Upper lobe of left lung (tissue), 6 donors: Measurements from ENCODE around the gene ANXA2. TPM values are rescaled to one million over a fixed set of nuclear protein-coding genes. Genes with fewer than 3 reads are reported as not detected.

Source experiments
- ATAC-seq, 2 donors: fragments of 200-7000 bp; cut with Tn5 transposase; one replicate each; pipeline ENCODE4 v1.9.1; 2022; ENCODE audit warnings: mild to moderate bottlenecking in 2 of 2, moderate library complexity in 2 of 2; ENCODE audit not compliant: low FRiP score in 2 of 2
- DNase-seq, 2 donors: peaks; one replicate each; pipeline ENCODE4 v3.0.0-alpha.2; 2019 to 2020
- H3K27ac ChIP-seq, 4 donors: fragments of 200-600 bp; sonication (generic); one replicate each; pipeline ENCODE4 v1.5.1; 2016 to 2019
- H3K27me3 ChIP-seq, 4 donors: fragments of 200-600 bp; sonication (generic); one replicate each; pipeline ENCODE4 v1.5.1; 2017 to 2019
- H3K36me3 ChIP-seq, 4 donors: fragments of 200-600 bp; sonication (generic); one replicate each; pipeline ENCODE4 v1.5.1; 2016 to 2019
- H3K4me1 ChIP-seq, 4 donors: fragments of 200-600 bp; sonication (generic); one replicate each; pipeline ENCODE4 v1.5.1; 2018 to 2019
- H3K4me3 ChIP-seq, 4 donors: fragments of 200-600 bp; sonication (generic); one replicate each; pipeline ENCODE4 v1.5.1; 2017 to 2019; ENCODE audit warnings: mild to moderate bottlenecking in 2 of 4, moderate library complexity in 1 of 4
- H3K9me3 ChIP-seq, 4 donors: fragments of 200-600 bp; sonication (generic); one replicate each; pipeline ENCODE4 v1.5.1; 2018 to 2019
- CTCF ChIP-seq, 6 experiments: fragments of 450-650 bp in 4 of 6; fragments of 200-600 bp in 2 of 6; sonication (generic) in 2 of 6; IDR thresholded peaks; one replicate each; pipeline ENCODE4 v1.5.1; 2016 to 2019; ENCODE audit warnings: antibody characterized with exemption in 6 of 6
- EP300 ChIP-seq, 4 donors: sonication (generic); formaldehyde crosslinking; IDR thresholded peaks; one replicate each; pipeline ENCODE4 v1.5.1; 2017; ENCODE audit warnings: antibody characterized with exemption in 4 of 4, control low read depth in 2 of 4
- POLR2A ChIP-seq, 4 donors: fragments of 450-650 bp; IDR thresholded peaks; one replicate each; pipeline ENCODE4 v1.5.1; 2016 to 2017; ENCODE audit warnings: antibody characterized with exemption in 4 of 4, mild to moderate bottlenecking in 2 of 4
- POLR2AphosphoS5 ChIP-seq, 2 donors: sonication (generic); formaldehyde crosslinking; IDR thresholded peaks; one replicate each; pipeline ENCODE4 v1.5.1; 2017; ENCODE audit warnings: antibody characterized with exemption in 2 of 2
- WGBS, 2 donors: methylation state at CpG; one replicate each; pipeline ENCODE4 v1.1.5; 2017 to 2018; 5-methylcytosine and 5-hydroxymethylcytosine counted together
- total RNA-seq, 6 donors: library from RNA; depleted of rRNA in 4 of 6; stranded (reverse); fragments of >200 nt in 4 of 6; gene quantifications; one replicate each; pipeline versions ENCODE4 v1.1.0 to v1.2.1, GENCODE V29; 2016 to 2021
- donor health status: DM: no; HTN: no; CAD: no; lungs with moderate emphysema.
- donor health status: DM: no; HTN: yes; CAD: no; lungs with severe emphysema.

ANXA2 gene
- total RNA-seq, 6 donors from 2014 or later = 394 to 1,774 (median 1,094) TPM

DNA sequence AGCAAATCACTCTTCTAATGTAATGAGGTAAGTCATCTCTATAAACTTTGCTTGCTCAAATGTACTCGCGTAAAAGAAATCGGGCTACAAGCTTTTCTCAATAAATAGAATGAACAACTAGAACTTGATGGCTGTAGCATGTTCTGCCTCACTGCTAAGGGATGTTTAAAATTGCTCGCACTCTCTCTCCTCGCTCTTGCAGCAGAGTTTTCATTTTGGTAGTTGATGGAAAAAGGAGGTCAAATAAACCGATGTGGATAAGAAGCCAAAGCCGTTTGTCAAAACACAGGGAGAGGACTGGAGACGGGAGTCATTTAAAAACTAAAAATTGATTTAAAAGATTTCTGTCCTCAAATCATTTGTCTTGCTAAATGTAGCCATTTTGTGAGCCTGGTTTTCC is 53.3 kb downstream of the ANXA2 start:
- H3K9me3 ChIP-seq = no peaks in the 10 kb centered on the region
- no peak overlapping the region for H3K4me3 ChIP-seq
- H3K27me3 ChIP-seq = no peaks in the 10 kb centered on the region
- no peak overlapping the region for H3K27ac ChIP-seq
- DNase-seq (no peak), ATAC-seq (no peak)
- H3K36me3 ChIP-seq = peaks cover 16 to 45% (median 38%) of the 10 kb centered on the region in 4 donors
- WGBS, 2 donors = 81 to 89% methylated on average over 8 of the region's 8 CpGs
- TF ChIP-seq POLR2A (IDR thresholded peaks at IDR 0.05) (no peak), POLR2AphosphoS5 (IDR thresholded peaks at IDR 0.05) (no peak), EP300 (IDR thresholded peaks at IDR 0.05) (no peak), CTCF (IDR thresholded peaks at IDR 0.05) (no peak)
- H3K4me1 ChIP-seq = no peaks in the 10 kb centered on the region

GRCh38 chr15:60343221-60343970 is 54.4 kb downstream of the ANXA2 start:
- Histone ChIP-seq H3K4me3 (no peak overlapping the region), H3K36me3 (peaks cover 16 to 35% (median 30%) of the 10 kb centered on the region in 4 donors), H3K9me3 (no peaks in the 10 kb centered on the region), H3K27ac (no peak overlapping the region), H3K4me1 (no peaks in the 10 kb centered on the region), H3K27me3 (no peaks in the 10 kb centered on the region)
- DNase-seq (no peak), ATAC-seq (no peak)
- no peak for TF ChIP-seq POLR2AphosphoS5 (IDR thresholded peaks at IDR 0.05)
- no peak for TF ChIP-seq POLR2A (IDR thresholded peaks at IDR 0.05)
- TF ChIP-seq CTCF (IDR thresholded peaks at IDR 0.05) = no peak
- TF ChIP-seq EP300 (IDR thresholded peaks at IDR 0.05) = no peak
- WGBS, 2 donors = 58 to 84% methylated on average over 5 of the region's 5 CpGs

DNA sequence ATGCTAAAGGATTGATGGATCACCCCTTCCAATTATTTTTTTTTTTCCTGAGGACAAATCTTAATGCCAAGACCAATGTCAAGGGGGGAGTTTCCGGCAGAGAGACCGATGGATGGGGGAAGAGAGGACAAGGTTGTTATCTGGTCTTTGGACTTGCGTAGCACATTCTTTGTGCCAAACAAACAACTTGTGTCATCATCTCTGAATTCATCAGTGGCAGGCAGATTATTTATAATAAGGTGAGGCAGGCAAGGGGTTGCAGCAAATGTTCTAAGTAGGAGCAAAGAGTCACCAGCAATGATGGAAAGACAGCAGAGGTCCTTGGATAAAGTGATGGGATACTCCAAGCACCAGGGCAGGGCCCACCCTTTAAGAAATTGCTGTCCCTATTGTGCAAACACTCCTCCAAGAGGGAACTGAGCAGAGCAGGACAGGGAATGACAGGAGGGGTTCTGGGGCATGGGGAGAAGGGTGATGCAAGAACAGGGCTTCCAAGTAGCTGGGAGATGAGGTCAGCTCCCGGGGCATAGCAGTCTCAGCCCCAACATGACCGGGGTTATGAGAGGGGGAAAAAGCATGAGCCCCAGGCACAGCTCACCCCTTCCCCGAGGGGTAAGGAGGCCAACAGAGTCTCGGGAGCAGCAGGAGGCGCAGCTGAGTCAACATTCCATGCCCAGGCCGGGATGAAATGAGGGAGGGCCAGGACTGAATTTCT is 57.4 kb downstream of the ANXA2 start:
- ATAC-seq = peak in 1 of 2 donors; percentile 53
- no peak for TF ChIP-seq POLR2A (IDR thresholded peaks at IDR 0.05)
- TF ChIP-seq EP300 (IDR thresholded peaks at IDR 0.05) = no peak
- TF ChIP-seq CTCF (IDR thresholded peaks at IDR 0.05) = no peak
- TF ChIP-seq POLR2AphosphoS5 (IDR thresholded peaks at IDR 0.05) = no peak
- DNase-seq = no peak

DNA sequence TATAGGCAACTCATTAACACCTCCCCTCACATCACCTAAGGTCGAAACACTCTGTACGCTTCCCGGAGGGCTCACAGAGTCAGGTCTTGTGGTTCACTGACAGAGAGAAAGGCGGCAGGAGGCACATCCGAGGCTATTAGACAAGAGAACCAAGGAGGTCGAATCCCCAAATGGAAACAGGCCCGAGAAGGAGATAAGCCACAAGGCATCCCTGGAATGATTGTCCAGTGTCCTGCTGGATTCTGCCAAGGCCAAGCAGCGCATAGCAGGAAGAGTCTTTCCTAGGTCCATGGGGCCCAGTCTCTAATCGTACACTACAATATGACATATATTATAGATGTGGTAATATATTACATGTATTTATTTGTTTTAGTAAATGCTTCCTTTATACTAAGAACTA is 58.5 kb downstream of the ANXA2 start:
- no peaks in the 10 kb centered on the region for H3K36me3 ChIP-seq
- no peak overlapping the region for H3K4me3 ChIP-seq
- H3K27ac ChIP-seq = no peak overlapping the region
- DNase-seq (no peak), ATAC-seq (no peak)
- WGBS, 2 donors = 85 to 89% methylated on average over 9 of the region's 9 CpGs
- H3K27me3 ChIP-seq = no peaks in the 10 kb centered on the region
- H3K4me1 ChIP-seq = no peaks in the 10 kb centered on the region
- no peaks in the 10 kb centered on the region for H3K9me3 ChIP-seq
- no peak for TF ChIP-seq POLR2AphosphoS5 (IDR thresholded peaks at IDR 0.05)
- TF ChIP-seq EP300 (IDR thresholded peaks at IDR 0.05) = no peak
- TF ChIP-seq CTCF (IDR thresholded peaks at IDR 0.05) = no peak
- TF ChIP-seq POLR2A (IDR thresholded peaks at IDR 0.05) = no peak

More for the DNA sequence above, 57.4 kb downstream of the ANXA2 start:
- Histone ChIP-seq H3K27me3 (no peaks in the 10 kb centered on the region), H3K27ac (no peak overlapping the region), H3K36me3 (peaks cover 0 to 5% (median under 1%) of the 10 kb centered on the region in 4 donors), H3K9me3 (no peaks in the 10 kb centered on the region), H3K4me1 (no peaks in the 10 kb centered on the region), H3K4me3 (no peak overlapping the region)
- WGBS, 2 donors = 80 to 87% methylated on average over 9 of the region's 9 CpGs
